Gastrocnemius medialis (tissue), 4 donors: ENCODE measurements around the gene HSP90B1. TPM values are rescaled to one million over a fixed set of nuclear protein-coding genes. Genes with fewer than 3 reads are reported as not detected.

ENCODE experiments used
- ATAC-seq, 2 donors: fragments of 150-250 bp; one replicate each; pipeline ENCODE4 v1.9.1; 2016
- DNase-seq, 2 donors: peaks; one replicate each; pipeline ENCODE4 v3.0.0-alpha.2; 2019
- H3K27ac ChIP-seq, 4 donors: fragments of 200-600 bp; sonication (generic); 1 replicate in 1 of 4; 2 replicates in 3 of 4; pipeline ENCODE4 v1.5.1; 2016 to 2018; ENCODE audit warnings: mild to moderate bottlenecking in 2 of 4, moderate library complexity in 1 of 4
- H3K27me3 ChIP-seq, 3 donors: fragments of 200-600 bp; sonication (generic) in 2 of 3; 1 replicate in 1 of 3; 2 replicates in 2 of 3; pipeline versions ENCODE4 v1.5.1 to v1.6.0; 2016 to 2019; ENCODE audit warnings: mild to moderate bottlenecking in 1 of 3, moderate library complexity in 1 of 3
- H3K36me3 ChIP-seq, 2 donors: fragments of 200-600 bp; sonication (generic) in 1 of 2; one replicate each; pipeline ENCODE4 v1.5.1; 2017 to 2018
- H3K4me1 ChIP-seq, 2 donors: fragments of 200-600 bp; sonication (generic) in 1 of 2; one replicate each; pipeline ENCODE4 v1.5.1; 2016 to 2017; ENCODE audit warnings: mild to moderate bottlenecking in 2 of 2
- H3K4me3 ChIP-seq, 4 donors: fragments of 200-600 bp; sonication (generic) in 3 of 4; 1 replicate in 1 of 4; 2 replicates in 3 of 4; pipeline ENCODE4 v1.5.1; 2016 to 2019; ENCODE audit warnings: mild to moderate bottlenecking in 2 of 4
- H3K9me3 ChIP-seq, 3 donors: fragments of 200-600 bp; sonication (generic) in 2 of 3; 1 replicate in 1 of 3; 2 replicates in 2 of 3; pipeline ENCODE4 v1.5.1; 2016 to 2019
- POLR2A ChIP-seq, 2 donors: fragments of 450-650 bp; IDR thresholded peaks; one replicate each; pipeline ENCODE4 v1.6.1; 2017; ENCODE audit warnings: antibody characterized with exemption in 2 of 2, mild to moderate bottlenecking in 2 of 2, moderate library complexity in 2 of 2
- in situ Hi-C, 4 donors: fragments of 200-750 bp; cut with MboI; loops; one replicate each; pipeline versions ENCODE4 v1.15.0 to v1.8.0; 2017; ENCODE audit warnings: low sequenced_read_pairs in 4 of 4
- intact Hi-C: fragments of 100-400 bp; cut with DNase I; formaldehyde crosslinking; loops from one replicate; pipeline ENCODE4 v1.15.1; 2023; ENCODE audit warnings: low total_unique reads
- total RNA-seq, 4 donors: library from RNA; depleted of rRNA; stranded (reverse); fragments of >200 nt; gene quantifications; one replicate each; pipeline versions ENCODE4 v1.1.0 to v1.2.3, GENCODE V29; 2016
- TF ChIP-seq, protein P1 (sequence below), 5 experiments: fragments of 450-650 bp in 3 of 5; fragments of 200-600 bp in 2 of 5; sonication (generic) in 2 of 5; IDR thresholded peaks in 4 of 5; conservative IDR thresholded peaks in 1 of 5; 1 replicate in 4 of 5; 2 replicates in 1 of 5; pipeline ENCODE4 v1.5.1; 2016 to 2019; ENCODE audit warnings: antibody characterized with exemption in 5 of 5, mild to moderate bottlenecking in 3 of 5, moderate library complexity in 3 of 5

The HSP90B1 gene
- total RNA-seq, 4 donors from 2014 or later, result 60.3 to 94.8 (median 79.3) TPM

DNA sequence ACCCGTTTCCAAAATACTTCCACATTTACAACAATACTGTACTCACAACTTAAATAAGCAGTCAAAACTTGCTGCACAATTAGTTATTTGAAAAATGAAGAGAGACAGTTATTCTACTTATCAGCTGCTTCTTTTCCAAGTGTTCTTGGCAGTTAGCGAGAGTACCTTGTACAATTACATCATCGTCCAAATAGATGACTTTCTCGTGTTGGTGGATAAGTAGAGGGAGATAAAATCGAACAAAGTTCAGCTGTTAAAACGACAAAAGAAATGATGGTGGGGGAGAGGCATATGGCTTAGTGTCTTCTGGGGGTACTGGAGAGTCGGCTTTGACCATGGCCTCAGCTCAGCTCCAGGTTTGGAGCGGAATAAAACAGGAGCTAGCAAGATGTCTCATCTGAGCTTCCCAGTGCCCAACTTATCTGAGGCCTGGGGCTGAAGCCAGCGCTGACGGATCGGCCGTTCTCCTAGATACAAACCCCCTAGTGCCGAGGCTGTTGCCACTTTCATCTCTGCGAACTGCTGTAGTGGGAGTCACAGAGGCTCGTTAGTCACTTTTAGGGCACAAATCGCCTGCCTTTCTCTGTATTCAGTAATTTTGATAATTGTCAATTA, 67.2 kb downstream of the HSP90B1 start:
- no peak for ATAC-seq
- H3K27me3 ChIP-seq, result no peaks in the 10 kb centered on the region
- intact Hi-C loops (no loop called here), in situ Hi-C loops (no loop called here)
- H3K4me3 ChIP-seq, result no peak overlapping the region
- H3K27ac ChIP-seq, result no peak overlapping the region
- no peaks in the 10 kb centered on the region for H3K36me3 ChIP-seq
- DNase-seq, result no peak
- H3K9me3 ChIP-seq, result no peaks in the 10 kb centered on the region
- peaks cover 11 to 13% of the 10 kb centered on the region in 2 donors for H3K4me1 ChIP-seq
- TF ChIP-seq, protein P1, sequence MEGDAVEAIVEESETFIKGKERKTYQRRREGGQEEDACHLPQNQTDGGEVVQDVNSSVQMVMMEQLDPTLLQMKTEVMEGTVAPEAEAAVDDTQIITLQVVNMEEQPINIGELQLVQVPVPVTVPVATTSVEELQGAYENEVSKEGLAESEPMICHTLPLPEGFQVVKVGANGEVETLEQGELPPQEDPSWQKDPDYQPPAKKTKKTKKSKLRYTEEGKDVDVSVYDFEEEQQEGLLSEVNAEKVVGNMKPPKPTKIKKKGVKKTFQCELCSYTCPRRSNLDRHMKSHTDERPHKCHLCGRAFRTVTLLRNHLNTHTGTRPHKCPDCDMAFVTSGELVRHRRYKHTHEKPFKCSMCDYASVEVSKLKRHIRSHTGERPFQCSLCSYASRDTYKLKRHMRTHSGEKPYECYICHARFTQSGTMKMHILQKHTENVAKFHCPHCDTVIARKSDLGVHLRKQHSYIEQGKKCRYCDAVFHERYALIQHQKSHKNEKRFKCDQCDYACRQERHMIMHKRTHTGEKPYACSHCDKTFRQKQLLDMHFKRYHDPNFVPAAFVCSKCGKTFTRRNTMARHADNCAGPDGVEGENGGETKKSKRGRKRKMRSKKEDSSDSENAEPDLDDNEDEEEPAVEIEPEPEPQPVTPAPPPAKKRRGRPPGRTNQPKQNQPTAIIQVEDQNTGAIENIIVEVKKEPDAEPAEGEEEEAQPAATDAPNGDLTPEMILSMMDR (IDR thresholded peaks at IDR 0.05 in 4 of 5, conservative IDR thresholded peaks at IDR 0.05 in 1 of 5), result no peak
- no peak for TF ChIP-seq POLR2A (IDR thresholded peaks at IDR 0.05)

Other genes with a start within 250 kb of the HSP90B1 start
- gene NT5DC3, start 89.2 kb upstream of the HSP90B1 start, total RNA-seq, result 10 to 100 TPM in 3 of 4 donors, 1 to 10 TPM in 1; 8.8 to 18.7 (median 13.9) TPM
- gene TDG, start 35.5 kb downstream of the HSP90B1 start, total RNA-seq, result 10 to 100 TPM in 2 of 4 donors, 1 to 10 TPM in 2; 5.1 to 17.5 (median 9.0) TPM
- gene GLT8D2, start 119.8 kb downstream of the HSP90B1 start, total RNA-seq, result 1 to 10 TPM in 2 of 4 donors, under 1 TPM in 2; 0.41 to 4.0 (median 1.1) TPM
- gene HCFC2, start 134.1 kb downstream of the HSP90B1 start, total RNA-seq, result 10 to 100 TPM; 19.4 to 27.7 (median 21.8) TPM
- gene NFYB, start 207.8 kb downstream of the HSP90B1 start, total RNA-seq, result 10 to 100 TPM; 16.5 to 35.1 (median 21.4) TPM